HG02943 (cell line): ENCODE results near the gene APOB.

Experiments used
- ATAC-seq: cut with Tn5 transposase; IDR thresholded peaks from one replicate; pipeline ENCODE4 v1.9.1; 2021; ENCODE audit warnings: mild to moderate bottlenecking, low read depth, moderate library complexity; ENCODE audit not compliant: unreplicated experiment

The APOB gene, protein sequence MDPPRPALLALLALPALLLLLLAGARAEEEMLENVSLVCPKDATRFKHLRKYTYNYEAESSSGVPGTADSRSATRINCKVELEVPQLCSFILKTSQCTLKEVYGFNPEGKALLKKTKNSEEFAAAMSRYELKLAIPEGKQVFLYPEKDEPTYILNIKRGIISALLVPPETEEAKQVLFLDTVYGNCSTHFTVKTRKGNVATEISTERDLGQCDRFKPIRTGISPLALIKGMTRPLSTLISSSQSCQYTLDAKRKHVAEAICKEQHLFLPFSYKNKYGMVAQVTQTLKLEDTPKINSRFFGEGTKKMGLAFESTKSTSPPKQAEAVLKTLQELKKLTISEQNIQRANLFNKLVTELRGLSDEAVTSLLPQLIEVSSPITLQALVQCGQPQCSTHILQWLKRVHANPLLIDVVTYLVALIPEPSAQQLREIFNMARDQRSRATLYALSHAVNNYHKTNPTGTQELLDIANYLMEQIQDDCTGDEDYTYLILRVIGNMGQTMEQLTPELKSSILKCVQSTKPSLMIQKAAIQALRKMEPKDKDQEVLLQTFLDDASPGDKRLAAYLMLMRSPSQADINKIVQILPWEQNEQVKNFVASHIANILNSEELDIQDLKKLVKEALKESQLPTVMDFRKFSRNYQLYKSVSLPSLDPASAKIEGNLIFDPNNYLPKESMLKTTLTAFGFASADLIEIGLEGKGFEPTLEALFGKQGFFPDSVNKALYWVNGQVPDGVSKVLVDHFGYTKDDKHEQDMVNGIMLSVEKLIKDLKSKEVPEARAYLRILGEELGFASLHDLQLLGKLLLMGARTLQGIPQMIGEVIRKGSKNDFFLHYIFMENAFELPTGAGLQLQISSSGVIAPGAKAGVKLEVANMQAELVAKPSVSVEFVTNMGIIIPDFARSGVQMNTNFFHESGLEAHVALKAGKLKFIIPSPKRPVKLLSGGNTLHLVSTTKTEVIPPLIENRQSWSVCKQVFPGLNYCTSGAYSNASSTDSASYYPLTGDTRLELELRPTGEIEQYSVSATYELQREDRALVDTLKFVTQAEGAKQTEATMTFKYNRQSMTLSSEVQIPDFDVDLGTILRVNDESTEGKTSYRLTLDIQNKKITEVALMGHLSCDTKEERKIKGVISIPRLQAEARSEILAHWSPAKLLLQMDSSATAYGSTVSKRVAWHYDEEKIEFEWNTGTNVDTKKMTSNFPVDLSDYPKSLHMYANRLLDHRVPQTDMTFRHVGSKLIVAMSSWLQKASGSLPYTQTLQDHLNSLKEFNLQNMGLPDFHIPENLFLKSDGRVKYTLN (N-terminal part only)

DNA sequence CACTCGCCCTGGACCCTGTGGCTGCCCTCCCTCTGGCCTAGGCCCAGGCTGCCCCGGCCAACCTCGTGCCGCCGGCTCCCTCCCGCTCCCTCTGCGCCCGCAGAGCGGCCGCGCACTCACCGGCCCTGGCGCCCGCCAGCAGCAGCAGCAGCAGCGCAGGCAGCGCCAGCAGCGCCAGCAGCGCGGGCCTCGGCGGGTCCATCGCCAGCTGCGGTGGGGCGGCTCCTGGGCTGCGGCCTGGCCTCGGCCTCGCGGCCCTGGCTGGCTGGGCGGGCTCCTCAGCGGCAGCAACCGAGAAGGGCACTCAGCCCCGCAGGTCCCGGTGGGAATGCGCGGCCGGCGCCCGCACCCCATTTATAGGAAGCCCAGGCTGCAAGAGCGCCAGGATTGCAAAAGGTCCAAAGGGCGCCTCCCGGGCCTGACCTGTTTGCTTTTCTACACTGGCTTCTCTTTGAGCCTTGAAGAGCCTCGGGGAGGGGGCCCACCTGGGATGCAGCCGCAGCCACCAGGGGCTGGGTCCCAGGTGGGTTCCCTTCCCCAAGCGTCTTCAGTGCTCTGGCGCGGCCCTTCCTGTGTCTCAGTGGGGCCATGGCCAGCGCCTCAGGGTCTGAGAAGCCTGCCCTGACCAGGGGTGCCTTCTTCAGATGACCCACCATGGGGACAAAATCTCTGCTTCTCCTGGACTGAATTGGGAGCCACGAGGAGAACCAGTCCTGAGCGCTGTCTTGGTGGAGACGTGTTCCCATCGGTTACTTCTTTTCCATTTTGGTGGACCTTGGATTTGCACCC lies at the start of gene APOB:
Gene APOB (minus strand): TSS at position 330 of the 789 bp plus-strand sequence. CDS start 128 bp downstream, at position 202.
- ATAC-seq, result no peak

DNA sequence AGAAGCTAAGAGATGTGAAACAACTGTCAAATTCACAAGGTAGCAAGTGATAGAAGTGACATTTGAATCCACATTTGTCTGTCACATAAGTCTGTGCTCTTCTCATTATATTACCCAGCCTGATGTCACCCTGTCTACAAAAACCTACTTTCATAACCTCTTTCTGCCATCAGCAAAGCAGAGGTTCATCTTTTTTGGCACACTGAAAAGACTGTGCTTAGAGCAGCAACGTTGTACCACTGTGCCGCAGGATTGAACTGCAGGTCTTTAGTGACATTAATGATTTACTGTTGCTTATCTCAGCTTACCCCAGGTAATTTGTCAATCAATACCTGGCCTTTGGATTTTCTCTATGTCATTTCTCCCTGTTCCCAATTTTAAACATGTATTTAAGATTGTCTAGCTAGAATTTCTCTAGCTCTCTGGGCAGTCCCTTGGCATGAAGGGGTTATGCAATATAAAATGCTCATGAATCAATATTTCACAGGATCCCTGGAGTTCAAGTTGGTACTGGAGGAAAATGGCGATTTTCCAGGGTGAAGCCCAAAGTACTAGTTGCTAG lies 48.5 kb upstream of the APOB start:
- ATAC-seq, result no peak

DNA sequence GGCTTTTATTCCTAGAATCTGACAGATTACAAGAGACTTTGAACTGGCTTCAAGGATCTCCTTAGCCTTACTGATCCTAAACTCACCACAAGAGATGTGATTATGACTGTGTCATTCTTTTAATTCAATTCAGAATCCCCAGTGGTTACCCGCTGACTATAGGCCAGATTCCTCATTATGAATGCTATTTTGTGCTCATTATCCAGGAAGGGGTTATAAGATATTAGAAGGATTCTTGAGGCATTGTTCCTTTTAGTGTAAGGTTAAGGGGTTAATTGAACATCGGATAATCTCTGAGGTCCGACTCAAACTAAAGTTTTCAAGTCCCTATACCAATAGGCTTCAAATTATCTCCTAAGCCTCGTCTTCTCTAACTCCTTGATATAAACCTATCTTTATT lies 40.5 kb upstream of the APOB start:
- ATAC-seq, result no peak

DNA sequence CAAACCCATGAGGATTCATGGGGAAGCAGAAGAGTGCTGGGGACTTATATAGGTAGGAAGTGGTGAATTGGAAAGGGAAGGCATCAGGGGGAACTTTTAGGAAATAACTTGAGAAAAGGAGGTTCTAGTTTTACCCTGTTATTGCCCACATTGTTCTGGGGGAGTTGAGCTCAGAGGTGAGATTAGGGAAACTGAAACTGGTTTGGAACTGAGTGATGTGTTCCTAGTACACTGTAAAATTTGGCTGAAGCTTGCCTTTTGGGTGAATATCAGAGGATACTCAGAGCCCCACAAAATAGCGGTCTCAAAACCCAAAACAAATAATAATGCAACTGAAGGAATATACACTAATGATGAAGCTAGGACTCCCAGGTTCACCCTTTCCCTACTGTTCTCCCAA lies 39.6 kb upstream of the APOB start:
- no peak for ATAC-seq

DNA sequence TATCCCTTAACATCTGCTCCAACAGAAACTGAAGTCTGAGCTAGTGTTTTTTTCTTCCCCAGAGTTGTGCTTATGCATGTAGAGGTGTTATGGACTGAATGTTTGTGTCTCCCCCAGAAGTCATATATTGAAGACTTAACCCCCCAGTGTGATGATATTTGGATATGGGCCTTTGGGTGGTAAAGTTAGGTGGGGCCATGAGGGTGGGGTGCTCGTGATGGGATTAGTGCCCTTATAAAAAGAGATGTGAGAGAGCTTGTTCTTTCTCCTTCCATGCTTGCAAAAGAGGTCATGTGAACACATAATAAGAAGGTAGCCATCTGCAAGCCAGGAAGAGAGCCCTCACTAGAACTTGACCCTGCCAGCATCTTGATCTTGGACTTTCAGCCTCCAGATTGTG lies 34.4 kb upstream of the APOB start:
- no peak for ATAC-seq

DNA sequence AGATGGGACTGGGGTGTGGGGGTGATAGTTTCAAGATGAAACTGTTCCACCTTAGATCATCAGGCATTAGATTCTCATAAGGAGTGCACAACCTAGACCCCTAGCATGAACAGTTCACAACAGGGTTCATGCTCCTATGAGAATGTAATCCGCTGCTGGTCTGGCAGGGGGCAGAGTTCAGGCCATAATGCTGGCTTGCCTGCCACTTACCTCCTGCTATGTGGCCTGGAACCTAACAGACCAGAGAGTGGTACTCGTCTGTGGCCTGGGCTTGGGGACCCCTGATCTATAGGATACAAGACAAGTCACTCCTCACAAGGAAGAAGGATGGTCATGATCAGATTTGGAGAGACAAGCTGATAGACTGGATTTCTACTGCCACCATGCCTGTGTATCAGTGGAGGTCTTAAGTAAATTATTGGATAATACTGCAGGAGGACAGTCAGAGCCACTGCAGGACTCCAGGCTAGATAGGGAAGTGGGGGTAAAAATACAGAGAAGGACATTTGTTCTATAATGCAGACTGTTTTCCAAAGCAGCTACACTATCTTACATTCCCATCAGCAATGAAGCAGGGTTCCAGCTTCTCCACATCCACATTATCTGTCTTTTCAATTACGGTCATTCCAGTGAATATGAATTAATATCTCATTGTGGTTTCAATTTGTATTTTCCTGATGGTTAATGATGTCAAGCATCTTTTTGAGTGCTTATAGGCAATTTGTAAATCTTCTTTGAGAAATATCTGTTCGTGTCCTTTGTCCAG lies 28.8 kb upstream of the APOB start:
- ATAC-seq, result no peak

DNA sequence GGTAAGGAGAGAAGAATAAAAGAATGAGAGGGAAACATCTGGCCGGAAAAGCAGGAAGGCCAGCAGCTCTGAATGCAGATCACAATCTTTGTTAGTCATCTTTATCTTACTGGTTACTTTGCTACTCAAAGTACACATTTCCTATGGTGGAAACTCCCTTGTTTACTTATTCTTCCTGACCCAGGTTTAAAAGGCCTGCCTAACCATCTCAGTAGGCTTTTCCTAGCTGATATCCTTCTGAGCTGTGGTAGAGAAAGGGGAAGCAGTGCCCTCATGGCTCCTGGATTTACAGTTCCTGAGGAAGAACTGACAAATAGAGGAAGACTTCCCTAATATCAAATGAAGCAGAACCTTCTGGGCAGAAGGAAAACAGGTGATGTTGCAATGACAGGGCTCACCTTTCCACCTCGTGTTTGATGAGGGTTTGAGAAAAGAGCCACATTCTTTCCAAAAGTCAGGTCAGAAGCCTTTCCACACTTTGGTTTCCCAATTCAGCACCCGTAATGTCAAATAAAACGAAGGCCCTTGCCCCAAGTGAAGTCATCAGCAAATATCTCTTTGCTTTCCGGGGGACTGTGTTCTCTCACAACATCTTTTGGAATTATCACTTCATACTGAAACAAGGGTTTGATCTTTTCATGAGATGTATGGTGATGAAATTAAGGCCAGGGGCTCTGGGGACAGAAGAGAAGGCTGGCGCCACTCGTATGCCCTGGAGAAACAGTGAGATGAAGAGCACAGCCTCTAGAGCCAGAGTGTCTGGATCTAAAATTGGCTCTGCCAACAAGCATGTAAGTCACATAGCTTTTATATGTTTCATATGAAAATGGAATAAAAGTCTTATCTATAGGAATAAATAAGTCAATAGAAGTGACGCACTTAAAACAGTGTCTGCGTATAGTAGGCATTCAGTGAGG lies 26.7 kb upstream of the APOB start:
- ATAC-seq, result no peak

DNA sequence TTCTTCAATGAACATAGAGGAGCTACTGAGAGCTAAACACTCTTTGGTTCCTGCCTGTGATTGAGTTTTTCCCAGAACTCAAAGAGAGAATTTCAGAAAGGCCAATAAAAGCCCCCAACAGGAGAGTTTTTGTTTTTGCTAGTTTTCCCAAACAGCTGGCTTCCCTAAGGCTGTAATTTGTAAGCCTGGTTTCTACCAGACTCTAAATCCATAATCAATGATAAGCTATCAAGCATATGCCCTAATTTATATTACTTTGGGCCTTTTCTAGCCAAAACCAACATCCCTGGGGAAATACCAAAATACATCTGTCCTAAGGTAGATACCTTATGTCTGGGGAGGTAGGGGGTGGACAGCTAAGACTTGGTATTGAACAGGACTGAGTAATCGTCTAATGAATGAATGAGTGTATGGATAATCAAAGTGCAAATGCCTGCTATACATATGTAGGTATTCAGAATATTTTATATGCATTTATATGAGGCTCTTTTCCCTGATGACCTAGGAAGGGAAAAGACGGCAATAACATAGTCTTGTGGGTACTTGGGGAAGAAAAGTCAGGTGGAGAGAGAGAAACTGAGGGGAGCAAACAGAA lies 26.0 kb upstream of the APOB start:
- no peak for ATAC-seq

DNA sequence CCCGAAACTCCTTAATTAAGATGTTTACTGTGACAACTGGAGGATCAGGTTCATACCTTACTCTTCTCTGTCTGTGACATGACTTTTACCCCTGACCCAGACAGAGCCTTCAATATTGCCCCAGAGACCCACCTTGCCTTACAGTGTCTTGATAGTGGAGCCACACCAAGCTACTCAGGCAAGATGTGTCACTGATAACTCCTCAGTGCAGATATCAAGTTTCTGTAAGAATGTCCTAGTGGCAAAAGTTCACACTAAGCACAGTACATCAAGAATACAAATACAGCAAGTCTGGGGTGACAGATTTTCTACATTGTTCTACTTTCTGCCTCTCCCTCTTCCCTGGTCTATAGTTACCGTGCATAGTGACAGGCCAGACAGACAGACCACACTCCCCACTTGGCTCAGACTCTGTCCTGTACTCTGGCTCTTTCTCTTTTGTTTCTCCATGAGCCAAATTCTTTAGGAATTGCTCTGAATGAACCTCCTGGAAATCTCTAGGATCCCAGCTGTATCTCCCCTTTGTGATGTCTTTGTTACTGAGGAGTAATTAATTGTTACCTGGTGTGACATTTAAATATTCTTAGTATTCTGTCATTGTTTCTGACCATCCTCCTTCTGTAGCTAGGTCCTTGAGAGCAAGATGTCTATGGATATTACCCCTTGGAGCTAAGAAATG lies 24.1 kb upstream of the APOB start:
- ATAC-seq, result no peak

DNA sequence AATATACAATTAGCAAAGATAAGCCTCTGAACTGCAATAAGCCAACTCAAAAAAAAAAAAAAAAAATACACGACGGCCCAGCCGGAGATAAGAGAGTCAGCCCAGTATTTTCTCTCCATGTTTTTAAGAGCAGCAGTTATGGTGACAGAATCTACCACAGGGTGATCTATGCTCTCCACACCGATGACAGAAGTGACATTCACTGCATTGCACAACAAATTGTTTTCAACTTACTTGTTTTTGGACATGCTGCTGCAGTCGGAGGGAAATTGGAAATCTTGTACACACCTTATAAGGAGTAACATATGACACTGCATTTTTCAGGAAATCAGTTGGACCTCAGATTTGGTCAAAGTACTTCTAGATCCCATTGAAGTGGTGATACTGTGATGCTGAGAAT lies 23.3 kb upstream of the APOB start:
- ATAC-seq, result no peak

DNA sequence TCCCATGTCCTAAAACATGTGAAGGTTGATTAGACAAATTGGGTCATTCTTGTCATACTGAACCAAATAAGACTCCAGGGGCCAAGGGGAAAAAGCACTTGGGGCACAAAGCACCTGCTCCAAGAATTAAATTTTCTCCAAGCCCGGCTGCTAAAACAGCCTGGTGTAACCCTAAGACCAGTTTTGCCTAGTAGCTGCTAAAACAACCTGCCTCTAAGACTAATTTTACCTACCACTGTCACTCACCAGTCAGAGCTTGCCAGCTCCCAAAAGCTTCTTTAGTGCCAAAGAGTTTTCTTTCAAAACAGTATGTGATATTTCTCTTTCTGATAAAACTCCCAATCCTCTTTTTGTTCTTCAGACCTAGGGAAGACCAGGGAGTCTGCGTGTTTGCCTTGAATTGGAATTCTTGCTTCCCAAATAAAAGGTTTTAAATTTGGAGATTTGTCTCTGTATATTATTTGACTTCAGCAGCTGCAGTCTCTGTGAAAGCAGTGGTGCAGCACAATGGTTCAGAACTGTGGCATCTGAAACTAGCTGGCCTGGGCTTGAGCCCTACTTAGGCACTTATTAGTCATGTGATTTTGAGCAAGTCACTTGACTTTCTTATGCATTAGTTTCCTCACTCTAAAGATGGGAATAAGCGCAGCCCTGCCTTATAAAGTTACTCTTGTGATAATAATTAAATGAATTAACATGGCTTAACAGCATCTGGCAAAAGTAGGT lies 16.2 kb upstream of the APOB start:
- ATAC-seq, result no peak

DNA sequence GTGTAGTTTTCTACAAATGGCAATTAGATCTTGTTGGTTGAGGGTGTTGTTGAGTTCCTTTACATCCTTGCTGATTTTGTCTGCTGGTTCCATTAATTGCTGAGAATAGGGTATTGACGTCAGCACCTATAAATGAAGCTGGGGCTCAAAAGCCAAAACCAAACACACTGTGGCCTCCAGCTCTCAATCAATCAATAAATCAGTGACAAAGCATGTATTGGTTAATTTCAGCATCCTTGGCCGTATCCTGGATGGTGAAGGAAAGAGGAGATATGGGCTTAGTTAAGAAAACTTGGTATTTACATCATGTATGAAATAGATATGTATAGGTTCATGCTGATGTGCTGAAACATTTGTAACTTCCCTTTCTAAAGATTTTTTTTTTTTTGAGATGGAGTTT lies 13.2 kb upstream of the APOB start:
- no peak for ATAC-seq

DNA sequence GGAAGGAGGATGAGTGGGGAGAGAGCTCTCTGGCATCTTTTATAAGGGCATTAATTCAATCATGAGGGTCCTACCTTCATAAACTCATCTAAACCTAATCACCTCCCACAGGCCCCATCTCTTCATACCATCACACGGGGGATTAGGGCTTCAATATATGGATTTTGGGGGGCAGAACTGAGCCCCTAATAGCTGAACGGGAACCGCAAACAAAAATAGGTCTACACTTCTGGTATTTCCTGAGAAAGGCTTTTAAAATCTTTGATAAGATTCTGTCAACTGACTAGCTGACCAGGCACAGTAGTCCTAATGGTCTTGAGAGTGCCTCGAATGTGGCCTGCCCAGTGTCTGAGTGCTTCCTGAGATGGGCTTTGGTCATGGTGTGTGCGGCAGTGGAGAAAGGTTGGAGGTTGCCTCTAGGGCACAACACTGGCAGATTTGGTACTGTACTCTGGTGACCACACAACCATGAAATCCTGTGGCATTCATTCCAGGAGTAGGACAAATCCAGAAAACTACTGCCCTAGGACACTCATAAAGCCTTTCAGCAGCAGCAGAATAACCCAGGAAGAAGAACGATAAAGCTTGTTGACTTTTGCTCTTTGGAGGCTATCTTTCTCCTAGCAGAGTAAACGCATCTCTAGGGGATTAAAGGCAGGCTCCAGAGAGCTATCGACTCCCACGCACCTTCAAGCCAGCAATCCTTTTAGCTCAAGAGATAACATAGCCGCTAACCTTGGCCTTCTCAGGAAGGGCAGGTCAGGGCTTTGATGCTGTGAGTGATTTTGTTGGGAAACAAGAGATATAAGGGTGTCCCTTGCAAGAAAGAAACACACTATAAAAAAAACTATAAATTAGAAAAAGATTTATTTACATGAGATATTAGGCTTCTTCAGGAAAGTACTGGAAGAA lies 12.3 kb upstream of the APOB start:
- no peak for ATAC-seq

DNA sequence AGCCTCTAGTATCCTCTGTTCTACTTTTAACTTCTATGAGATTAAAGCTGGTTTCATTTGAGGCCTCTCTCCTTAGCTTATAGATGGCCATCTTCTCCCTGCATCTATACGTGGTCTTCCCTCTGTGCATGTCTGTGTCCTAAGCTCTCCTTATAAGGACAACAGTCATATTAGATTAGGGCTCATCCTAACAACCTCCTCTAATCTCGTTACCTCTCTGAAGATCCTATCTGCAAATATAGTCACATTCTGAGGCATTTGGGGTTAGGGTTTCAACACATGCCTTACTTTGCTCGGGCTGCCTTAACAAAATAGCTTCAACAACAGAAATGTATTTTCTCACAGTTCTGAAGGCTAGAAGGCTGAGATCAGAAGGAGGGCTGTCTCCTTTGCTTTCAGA lies 11.6 kb upstream of the APOB start:
- no peak for ATAC-seq

DNA sequence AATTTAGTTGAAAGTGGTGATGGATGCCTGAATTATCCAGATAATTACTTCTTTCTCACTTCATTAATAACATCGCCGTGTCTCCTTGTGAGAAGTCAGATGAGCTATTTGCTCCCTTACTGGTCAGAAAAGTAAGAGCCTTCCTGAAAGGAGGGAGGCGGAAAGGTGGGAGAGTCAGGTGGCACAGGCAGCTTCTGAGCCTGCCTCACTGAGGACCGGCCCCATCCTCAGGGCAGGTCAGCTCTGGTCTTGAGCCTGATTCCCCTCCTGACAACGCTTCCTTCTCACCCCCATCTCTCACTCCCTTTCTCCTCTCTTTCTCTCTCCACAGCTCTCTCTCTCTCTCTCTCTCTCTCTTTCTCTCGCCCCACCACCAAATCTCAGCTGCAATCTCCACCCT lies 10.1 kb upstream of the APOB start:
- ATAC-seq, result no peak
